HG03139 (cell line): ENCODE measurements around the gene CCN2.
"Not testable (repeated sequence)": the region's sequence is repeated elsewhere in the genome, so short reads cannot be mapped to it uniquely, and the experiment has no call there.

ENCODE experiments used
- ATAC-seq: cut with Tn5 transposase; IDR thresholded peaks from one replicate; pipeline ENCODE4 v1.9.1; 2021; ENCODE audit not compliant: unreplicated experiment

The CCN2 gene

DNA sequence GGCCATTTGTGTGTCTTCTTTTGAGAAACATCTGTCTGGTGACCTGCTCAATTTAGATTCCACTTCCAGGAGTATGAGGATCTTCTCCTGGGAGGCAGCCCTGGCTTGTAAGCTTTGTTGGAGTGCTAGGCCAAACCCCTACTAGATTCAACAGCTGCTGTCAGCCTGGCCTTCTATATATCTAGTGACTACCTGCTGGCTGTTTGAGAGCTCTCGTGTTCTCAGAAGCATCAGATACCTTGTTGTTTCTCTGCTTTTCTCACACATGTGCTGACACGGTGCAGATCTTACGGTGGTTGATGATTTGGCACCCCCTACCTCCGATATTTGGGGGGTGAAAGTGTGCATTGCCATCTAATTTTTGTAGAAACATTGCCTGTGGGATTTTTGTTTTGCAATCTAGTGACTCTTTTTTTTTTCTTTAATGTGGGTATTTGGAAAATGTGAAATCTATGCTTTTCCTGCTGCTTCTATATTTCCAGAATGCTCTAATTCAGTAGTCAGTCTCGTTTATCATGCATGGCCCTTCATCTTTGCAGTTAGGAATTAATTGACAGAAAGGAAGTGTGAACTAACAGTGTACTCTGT, 4.7 kb downstream of the CCN2 start:
- ATAC-seq = no peak

DNA sequence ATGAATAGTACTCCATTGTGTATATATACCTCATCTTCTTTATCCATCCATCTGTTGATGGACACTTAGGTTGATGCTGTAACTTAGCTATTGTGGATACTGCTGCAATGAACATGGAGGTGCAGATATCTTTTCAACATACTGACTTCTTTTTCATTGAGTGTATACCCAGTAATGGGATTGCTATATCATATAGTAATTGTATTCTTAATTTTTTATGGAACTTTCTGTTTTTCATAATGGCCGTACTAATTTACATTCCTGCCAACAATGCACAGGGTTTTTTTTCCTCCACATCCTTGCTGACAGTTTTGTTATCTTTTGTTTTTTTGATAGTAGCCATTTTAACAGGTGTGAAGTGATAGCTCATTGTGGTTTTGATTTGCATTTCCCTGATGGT, 5.2 kb downstream of the CCN2 start:
- ATAC-seq = no peak

DNA sequence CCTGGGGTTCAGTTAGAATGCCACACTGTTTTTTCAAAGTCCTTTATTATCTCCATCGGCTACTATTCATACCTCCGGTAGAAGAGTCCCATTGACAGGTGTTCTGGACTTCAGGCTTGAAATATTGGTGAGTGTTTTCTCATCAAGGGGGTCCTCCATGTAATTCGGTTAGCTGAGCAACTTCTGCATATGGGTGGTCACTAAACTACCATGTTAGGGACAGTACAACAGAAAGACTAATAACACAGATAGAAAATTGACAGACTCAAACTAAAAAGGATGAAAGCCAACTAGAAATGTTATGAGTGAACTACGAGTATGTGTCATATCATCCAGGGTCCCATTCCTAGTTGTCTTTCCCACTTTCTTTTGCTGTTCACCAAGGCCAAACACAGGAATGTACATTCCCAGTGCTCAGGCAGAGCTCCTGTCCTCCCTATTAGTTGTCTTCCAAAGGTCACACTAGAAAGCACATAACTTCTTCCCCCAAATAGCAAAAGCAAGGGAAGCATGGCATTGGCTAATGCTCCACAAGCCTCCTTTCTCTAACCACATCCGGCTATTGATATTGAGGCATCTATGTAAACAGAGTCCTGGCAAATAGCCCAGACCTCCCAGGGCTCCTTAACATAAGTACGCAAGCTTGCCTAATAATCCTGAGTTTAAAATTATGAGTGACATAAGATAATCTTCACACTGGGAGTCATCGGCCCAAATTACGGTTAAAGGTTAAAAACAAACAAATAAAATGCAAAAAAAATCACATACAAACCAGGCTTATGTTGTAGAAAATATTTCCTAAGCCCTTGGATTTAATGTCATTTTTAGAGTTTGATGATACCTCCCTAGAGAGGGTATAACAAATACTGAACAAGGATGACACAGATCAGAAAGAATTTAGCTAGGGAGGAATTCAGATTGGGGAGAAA, 13.2 kb downstream of the CCN2 start:
- ATAC-seq = no peak

DNA sequence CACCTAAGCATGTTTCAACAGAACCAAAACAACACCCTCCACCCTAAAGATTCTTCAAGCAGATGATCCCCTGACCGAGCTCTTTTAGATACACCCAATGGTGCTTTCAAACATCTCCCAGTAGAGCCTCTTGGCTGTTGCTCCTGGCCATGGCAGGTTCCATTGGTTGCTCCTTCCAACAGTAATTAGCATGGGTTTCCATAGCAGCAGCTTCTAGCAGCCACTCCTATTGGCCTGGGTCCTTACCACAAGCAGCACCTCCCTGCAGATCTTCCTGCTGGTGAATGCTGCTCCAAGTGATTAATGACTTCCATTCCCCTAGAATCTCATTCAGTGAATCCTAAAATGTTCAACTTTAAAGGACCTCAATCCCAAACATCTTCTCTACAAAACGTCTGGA, 13.9 kb downstream of the CCN2 start:
- no peak for ATAC-seq

DNA sequence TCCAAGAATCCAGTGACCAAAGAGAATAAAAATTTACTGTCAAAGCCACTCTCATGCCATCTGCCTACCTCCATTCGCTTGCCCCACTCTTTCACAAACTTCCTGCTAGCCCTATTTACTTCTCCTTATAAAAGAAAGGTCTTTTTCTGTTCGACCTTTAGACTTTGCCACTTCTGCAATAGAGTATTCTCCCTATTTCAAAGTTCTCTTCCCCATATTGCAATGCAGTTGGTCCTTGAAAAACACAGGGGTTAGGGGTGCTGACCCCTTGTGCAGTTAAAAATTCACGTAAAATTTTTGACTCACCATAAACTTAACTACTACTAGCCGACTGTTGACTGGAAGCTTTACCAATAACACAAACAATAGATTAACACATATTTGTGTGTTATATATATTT, 15.0 kb downstream of the CCN2 start:
- ATAC-seq = no peak

DNA sequence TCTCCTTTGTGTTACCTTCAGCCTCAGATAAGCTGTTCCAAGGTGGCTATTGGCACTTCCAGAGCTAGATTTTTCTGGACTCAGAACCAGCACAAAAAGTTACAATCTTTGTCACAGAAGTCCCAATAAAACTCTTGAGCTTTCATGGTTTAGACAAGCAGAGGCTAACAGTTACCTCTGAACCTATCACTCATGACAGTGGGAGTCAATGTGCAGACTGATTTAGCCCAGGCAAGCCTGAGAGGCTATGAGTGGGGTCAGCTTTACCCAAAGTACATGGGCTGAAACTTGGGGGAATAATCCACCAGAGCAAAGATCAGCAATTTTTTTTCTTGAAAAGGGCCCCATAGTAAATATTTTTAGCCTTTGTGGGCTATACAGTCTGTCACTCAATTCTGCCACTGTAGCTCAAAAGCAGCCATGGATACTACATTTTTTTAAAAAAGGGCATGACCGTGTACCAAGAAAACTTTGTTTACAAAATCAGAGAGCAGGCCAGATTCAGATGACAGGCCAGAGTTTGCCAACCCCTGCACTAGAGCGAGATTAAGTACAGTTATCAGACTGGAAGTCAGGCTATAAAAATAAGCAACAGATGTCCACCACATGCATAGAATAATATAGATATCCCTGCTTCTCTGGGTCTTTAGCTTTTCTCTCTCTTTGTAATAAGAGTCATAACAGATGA, 20.0 kb downstream of the CCN2 start:
- ATAC-seq = no peak

DNA sequence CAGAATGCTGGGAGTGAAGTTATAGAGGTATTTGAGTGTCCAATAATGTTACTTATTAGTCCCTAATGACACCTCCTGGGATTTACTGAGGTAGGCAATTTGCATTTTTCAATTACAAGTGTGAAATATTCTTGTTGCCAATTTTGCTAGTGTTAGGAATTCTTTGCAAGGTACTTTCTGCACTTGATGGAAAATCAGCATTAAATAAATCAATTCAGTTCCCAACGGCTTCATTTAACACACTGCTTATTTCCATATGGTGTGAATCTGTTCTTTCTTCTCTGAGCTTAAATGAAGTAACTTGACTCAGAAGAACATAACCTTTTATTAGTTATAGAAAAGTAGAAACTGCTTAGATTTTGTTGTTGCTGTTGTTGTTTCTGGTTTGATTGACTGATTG, 21.2 kb downstream of the CCN2 start:
- no peak for ATAC-seq

DNA sequence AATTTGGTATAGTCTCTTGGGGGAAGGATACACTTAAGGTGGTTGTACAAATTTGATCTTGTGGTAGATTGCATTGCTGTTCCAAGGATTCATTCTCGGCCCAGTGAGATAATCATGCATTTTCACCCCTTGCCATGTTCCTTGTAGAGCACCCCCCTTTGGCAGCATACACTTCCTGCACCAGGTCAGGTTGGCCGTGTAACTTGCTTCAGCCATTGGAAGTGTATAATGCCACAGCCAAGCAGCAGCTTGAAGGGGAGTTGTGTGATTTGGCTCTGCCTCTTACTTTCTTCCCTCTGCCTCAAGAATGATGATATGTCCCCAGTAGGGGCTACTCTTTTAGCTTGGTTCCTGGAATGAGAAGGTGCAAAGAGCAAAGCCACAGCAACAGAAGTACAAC, 21.9 kb downstream of the CCN2 start:
- ATAC-seq = no peak

DNA sequence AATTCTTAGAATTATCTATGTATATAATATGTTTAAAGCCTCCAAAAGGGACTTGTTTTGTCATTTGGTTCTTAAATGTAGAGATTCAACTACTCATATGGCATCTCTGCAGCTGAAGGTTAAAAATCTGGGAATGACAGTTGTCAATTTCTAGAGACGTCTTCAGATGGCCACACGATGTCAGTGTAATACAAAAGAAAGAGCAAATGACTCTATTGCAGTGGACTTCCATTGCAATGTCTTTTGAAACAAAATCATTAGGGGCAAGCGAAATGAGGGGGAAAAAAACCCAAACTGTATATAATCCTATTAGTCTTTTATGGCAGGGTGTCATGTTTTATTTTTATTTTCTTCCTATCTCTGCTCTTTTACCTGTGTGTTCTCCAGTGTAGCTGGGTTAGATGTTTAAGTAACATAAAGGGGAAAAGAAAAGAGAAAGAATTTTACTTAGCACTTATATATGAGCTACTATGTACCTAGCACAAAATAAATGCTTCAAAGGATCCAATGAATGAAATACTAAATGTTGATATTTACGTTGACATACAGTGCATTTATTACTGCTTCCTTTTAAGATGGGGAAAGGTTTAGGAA, 26.2 kb downstream of the CCN2 start:
- no peak for ATAC-seq

DNA sequence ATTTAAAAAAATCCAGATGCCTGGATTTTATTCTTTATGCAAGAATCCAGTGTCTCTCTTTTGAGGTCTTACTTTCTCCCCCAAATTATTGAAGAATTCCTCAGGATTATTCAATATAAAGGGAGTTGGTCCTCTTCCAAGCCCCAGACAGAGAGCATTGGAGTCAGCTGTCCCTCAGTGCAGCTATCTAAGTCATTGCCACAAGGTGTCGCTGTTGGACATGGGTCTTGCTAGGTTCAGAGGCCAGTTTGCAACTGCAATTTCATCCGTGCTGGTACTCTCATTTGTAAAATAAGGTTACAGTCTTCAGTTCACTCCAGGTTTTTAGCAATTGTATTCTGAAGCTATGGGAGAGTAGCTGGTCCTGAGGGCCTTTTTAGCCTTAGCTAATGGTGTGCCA, 27.8 kb downstream of the CCN2 start:
- ATAC-seq = no peak

DNA sequence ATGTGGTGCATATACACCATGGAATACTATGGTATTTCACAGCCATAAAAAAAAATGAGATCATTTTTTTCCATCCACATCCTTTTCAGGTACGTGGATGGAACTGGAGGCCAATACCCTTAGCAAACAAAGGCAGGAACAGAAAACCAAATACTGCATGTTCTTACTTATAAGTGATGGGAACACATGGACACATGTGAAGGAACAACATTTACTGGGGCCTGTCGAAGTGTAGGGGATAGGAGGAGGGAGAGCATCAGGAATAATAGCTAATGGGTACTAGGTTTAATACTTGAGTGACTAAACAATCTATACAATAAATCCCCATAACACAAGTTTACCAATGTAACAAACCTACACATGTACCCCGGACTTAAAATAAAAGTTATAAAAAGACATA, 30.5 kb downstream of the CCN2 start:
- no peak for ATAC-seq

DNA sequence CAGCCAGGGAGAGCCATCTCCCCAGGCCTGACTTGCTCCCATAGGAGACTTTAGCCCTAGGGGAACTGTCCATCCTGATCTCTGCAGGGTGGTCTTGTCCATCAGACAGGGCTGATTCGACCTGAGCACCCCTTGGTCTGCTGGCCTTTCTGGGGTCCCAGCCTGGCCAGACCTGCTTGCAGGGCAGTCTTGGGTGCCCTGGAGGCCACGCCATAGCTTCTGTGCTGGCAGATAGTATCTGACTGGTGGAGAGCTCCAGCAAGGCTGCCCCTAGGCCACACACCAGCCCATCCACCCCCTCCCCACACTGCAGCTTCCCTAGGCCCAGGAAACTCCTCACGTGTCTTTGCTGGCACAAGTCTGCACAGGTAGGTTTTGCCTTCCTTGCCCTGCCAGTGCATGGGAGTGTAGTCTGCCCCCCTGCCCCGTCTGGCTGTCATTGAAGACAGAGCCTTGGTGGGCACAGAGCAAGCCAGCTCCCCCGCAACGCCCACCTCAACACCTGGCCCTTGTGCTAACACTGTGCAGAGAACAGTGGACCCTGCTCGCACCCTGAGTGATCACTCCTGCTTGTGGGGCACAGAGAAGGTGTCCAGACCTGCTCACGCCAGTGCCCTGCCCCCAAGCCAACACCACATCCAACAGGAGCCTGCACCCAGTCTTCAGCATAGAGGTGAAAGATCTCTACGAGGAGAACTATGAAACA, 32.4 kb downstream of the CCN2 start:
- no peak for ATAC-seq

DNA sequence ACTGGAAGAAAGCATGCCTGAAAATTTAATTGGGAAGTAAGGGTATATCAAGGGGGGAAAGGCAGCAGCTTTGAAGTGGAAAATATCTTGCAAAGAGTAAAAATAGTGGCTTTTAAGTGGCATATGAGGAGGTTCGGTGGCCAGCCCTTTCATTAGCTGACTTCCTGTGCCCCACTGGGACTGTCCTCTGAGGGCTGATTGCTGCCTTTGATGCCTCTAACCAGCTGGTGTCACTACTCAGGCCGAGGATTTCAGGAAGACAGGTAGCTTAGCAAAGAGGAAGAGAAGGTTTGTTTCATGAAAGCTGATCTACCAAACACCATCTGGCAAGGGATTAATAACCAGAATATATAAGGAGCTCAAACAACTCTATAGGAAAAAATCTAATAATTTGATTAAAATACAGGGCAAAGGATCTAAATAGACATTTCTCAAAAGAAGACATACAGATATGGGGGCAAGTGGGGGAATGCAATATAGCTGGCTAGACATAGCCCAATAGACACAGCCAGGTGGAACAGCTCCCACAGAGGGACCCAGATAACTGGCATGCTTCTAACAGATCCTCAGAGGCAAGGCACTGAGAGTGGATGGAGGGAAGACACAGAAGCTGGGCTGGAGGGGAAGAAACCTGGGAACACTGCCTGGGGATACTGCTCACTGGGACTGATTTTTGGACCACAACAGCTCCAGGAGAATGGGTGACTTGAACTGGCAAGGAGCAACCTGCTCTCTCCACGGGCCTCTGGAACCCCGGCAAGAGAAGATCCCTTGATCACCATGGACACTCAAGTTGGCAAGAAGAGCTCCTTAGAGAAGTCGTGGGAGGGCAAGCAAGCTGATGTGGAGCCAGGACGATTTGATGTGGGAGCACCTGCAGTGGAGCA, 33.2 kb downstream of the CCN2 start:
- ATAC-seq = no peak

DNA sequence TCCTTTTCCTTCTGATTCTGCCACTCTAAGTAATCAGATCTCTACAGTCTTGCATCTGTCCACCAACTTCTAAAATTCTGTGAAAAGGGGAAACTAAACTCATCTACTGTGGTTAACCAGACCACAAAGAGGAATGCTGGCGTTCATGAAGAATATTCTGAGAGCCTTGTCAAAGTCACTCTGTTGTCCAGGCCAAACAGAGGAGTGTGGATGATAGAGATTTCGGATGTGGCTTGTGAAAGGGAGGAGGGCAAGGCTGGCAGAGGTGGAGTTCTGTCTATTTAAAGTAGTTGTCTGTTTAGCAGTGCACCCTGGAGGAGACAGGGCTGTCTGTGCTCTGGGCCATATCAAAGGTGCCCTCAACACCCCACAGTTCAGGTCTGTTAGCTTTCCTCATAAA, 33.9 kb downstream of the CCN2 start:
- ATAC-seq = no peak

DNA sequence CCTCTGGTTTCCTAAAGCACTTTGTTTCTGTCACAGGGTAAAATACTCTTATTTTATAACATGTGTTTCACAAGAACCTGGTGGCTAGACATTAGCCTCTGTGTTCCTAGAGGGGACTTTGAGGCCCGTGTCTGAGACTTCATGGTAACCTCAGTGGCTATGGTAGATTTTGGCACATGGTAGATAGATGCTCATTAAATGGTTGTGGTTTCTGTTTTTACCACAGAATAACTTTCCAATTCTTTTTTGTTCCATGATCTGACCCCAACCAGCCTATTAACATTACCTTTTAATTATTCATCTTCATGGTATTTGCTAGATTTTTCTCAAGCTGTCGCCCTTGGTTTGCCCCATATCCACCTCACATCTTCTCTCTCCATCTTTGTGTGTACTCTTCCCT, 34.3 kb downstream of the CCN2 start:
- no peak for ATAC-seq

DNA sequence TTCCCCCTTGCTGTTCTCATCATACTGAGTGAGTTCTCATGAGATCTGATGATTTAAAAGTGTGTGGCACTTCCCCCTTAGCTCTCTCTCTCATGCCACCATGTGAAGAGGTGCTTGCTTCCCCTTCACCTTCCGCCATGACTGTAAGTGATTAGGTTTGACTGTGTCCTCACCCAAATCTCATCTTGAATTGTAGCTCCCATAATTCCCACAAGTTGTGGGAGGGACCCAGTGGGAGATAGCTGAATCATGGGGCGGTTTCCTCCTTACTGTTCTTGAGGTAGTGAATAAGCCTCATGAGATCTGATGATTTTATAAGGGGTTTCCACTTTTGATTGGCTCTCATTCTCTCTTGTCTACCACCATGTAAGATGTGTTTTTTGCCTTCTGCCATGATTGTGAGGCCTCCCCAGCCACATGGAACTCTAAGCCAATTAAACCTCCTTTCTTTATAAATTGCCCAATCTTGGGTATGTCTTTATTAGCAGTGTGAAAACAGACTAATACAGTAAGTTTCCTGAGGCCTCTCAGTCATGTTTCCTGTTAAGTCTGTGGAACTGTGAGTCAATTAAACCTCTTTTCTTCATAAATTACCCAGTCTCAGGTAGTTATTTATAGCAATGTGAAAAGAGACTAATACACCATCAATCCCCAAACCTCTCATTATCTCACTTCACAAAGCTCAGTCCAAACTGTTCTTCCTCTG, 34.9 kb downstream of the CCN2 start:
- not testable (repeated sequence) for ATAC-seq

DNA sequence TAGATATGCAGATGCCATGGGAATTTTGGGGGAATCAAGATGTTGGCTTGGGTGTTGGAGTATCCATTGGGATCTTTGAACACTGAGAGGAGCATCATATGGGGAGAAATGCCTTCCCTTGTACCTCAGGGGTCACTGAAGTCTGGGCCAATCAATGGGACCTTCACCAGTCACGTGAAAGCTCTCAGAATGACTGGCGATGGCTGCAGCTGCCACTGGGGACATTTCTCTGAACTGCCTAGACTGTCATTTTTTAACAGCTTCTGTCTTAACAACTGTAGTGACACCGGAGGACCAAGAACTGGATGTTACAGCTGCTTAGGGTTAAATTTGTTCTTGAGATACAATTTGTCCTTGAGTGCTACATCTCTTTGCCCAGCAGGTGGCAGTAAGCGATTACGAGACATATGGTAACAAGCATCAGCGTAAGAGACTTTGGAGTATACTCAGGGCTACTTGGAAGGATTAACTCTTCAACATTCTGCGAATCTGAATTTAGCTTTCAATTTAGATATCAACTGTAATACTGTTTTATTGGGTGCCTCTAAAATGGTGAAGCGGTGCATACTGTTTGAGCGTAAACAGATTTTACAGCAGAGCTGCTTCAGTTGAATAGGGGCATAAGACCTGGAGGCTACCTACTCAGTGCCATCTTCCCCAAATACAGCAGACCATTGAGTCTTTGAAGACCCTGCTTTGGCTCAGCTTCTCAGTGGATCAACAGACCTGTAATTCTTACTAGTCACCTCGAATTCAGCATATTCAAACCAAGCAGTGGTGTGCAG, 36.0 kb downstream of the CCN2 start:
- ATAC-seq = peak; percentile 81

DNA sequence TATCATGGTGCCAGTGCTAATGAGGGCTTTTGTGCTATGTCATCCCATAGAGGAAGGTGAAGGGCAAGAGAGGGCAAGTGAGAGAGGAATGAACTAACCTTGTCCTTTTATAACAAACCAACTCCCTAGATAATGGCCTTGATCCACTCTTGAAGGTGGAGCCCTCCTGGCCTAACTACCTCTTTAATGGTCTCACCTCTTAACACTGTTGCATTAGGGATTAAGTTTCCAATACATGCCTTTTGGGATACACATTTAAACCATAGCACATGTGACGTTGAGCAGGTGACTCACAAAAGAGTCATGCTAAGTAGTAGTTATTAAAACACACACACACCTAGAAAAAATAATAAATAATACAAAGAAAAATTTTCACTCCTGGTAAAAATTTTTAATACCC, 36.9 kb downstream of the CCN2 start:
- no peak for ATAC-seq

DNA sequence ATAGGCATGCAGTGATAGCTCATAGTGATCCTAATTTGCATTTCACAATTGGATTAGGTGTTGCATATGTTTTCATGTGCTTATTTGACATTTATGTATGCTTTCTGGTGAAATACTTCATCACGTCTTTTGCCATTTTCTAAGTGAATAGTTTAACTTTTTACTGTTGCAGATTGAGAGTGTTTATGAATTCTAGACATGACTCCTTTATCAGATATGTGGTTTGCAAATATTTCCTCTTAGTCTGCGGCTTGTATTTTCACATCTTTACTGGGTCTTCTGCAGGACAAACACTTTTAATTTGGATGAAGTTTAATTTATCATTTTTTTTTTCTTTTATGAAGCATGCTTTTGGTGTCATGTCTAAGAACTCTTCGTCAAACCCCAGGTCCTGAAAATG, 39.2 kb downstream of the CCN2 start:
- ATAC-seq = no peak
